ENCODE measurements around the gene PLSCR5.

DNA sequence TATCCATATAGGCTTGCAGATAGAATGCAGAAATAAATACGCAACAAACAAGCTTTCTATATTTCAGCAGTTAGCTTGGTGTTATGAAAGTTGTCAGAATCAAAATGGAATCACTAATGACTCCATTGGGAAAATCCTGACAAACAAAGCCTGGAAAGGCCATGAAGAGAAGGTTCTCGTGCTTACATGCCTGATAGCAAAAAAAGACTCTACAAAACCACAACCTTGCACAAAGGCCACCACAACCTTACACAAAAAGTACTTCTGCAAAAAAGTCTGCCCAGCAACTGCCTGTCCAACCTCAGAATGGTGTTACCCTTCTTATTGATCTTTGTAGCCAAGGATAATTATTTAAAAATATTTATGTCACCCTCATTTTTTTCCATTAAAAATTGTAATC is 46.4 kb downstream of the PLSCR5 start:
- TF ChIP-seq, protein P1, sequence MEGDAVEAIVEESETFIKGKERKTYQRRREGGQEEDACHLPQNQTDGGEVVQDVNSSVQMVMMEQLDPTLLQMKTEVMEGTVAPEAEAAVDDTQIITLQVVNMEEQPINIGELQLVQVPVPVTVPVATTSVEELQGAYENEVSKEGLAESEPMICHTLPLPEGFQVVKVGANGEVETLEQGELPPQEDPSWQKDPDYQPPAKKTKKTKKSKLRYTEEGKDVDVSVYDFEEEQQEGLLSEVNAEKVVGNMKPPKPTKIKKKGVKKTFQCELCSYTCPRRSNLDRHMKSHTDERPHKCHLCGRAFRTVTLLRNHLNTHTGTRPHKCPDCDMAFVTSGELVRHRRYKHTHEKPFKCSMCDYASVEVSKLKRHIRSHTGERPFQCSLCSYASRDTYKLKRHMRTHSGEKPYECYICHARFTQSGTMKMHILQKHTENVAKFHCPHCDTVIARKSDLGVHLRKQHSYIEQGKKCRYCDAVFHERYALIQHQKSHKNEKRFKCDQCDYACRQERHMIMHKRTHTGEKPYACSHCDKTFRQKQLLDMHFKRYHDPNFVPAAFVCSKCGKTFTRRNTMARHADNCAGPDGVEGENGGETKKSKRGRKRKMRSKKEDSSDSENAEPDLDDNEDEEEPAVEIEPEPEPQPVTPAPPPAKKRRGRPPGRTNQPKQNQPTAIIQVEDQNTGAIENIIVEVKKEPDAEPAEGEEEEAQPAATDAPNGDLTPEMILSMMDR (conservative IDR thresholded peaks at IDR 0.05; ENCODE audit: low read depth in 2 of 2): no peak
- TF ChIP-seq EZH2phosphoT487 (IDR thresholded peaks at IDR 0.05; ENCODE audit: unreplicated experiment): no peak
- TF ChIP-seq POLR2AphosphoS5 (IDR thresholded peaks at IDR 0.05; ENCODE audit: low read depth): no peak
- no peak for TF ChIP-seq REST (IDR thresholded peaks at IDR 0.05; ENCODE audit: unreplicated experiment)
- no peak for TF ChIP-seq ZNF114 (CRISPR knock-in tag; IDR thresholded peaks at IDR 0.05)
- no peak for TF ChIP-seq EZH2 (IDR thresholded peaks at IDR 0.05; ENCODE audit: low read depth, unreplicated experiment)
- TF ChIP-seq, protein P2, sequence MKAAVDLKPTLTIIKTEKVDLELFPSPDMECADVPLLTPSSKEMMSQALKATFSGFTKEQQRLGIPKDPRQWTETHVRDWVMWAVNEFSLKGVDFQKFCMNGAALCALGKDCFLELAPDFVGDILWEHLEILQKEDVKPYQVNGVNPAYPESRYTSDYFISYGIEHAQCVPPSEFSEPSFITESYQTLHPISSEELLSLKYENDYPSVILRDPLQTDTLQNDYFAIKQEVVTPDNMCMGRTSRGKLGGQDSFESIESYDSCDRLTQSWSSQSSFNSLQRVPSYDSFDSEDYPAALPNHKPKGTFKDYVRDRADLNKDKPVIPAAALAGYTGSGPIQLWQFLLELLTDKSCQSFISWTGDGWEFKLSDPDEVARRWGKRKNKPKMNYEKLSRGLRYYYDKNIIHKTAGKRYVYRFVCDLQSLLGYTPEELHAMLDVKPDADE (IDR thresholded peaks at IDR 0.05): no peak
- no peak for TF ChIP-seq STAT1 (IDR thresholded peaks at IDR 0.05; ENCODE audit: unreplicated experiment)

All from GM23338 (cell line).